ENCODE data around the gene CDR2L.
"Not testable (repeated sequence)": the region's sequence is repeated elsewhere in the genome, so short reads cannot be mapped to it uniquely, and the experiment has no call there.

The CDR2L gene

DNA sequence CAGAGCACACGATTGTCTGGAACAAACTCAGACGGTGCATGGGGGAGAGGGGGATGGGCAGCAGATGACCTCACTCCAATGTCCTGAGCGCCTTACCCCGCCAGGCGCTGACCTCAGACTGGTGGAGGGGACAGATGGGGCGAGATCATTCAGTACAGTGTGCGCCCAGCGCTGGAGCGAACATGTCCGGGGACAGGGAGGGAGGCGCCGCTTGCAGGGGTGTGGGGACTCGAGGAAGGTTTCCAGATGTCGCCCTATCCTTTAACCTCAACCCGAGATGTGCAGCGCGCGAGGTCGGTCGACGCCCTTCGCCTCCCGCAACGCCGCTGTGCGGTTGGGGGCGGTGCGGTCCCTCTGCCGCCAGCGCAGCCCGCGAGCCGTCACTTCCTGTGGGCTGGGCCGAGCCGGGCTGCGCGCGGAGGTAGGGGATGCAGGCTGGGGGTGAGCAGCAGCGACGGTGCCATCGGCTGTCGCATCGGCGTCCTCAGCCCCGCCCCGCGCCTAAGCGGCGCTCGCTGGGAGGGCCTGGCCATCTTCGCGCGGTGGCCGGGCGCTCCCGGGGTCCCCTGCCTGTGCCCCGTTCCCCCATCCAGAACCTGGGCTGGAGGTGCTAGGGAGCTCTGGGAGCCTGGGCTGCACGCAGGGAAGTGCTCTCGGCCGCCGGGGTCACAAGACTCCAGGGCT lies 5.3 kb upstream of the CDR2L start:
- peak; percentile 82 for DNase-seq (ENCODE audit: low spot score)

DNA sequence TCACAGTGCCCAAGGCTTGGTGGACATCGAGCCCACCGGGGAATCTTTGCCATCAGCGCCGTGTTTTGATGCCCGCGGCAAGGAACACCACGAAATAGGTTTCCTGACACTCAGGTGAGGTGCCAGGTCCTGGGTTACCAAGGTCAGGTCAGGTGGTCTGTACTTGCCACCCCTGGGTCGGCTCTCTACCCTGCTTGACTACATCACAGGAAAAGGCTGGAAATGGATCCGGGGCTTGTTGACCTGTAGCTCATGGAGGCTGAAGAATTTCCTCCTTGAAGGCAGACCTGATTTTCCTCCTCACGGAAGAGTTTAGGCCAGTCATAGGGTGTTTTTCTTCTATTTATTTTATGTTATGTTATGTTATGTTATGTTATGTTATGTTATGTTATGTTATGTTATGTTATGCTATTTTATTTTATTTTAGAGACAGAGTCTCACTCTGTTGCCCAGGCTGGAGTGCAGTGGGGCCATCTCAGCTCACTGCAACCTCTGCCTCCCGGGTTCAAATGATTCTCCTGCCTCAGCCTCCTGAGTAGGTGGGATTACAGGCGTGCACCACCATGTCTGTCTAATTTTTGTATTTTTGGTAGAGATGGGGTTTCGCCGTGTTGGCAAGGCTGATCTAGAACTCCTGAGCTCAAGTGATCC lies 4.6 kb upstream of the CDR2L start:
- not testable (repeated sequence) for DNase-seq (ENCODE audit: low spot score)

DNA sequence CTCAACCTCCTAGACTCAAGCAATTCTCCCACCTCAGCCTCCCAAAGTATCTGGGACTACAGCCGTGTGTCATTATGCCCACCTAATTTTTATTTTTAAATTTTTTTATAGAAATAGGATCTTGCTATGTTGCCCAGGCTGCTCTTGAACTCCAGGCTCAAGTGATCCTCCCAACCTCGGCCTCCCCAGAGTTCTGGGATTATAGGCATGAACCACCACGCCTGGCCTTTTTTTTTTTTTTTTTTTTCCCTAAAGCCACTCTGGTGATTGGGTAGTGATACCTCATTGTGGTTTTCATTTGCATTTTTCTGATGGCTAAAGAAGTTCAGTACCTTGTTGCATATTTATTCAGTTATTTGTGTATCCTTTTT lies 1.2 kb upstream of the CDR2L start:
- no peak for DNase-seq (ENCODE audit: low spot score)

DNA sequence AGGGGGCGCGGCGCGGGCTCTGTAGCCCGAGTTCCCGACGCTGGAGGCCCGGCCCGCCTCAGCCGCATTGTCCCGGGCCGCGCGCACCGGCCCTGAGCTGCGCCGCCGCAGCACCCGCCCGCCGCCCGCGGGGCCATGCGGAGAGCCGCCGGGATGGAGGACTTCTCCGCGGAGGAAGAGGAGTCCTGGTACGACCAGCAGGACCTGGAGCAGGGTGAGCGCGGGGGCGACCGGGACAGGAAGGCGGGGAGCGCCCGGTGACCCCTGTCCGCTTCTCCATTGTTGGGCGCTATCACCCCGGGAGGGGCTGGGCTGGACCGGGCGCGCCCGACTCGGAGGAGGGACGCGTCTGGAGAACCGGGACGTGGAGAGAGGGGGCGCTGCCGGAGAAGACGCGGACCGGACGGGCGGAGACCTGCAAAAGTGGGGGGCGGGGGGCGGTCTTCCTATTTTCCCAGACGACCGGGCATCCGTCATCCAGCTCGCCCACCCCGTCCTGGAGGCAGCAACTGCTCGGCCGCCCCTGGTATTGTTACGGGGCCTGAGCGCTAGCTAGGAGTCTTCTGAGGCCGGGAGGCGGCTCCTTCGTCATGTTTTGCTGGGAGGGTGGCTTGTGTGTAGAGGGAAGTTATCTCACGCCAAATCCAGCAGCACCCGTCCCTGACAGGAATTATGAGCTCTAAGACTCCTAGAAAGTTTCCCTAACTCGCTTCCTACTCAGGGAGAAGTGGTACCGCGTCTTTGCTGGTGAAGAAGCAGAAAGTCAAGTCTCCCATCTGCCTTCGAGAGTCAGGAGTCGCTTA lies 678 bp downstream of the CDR2L start:
- no peak for DNase-seq (ENCODE audit: low spot score)

GRCh38 chr17:74990581-74991105 lies 3.2 kb downstream of the CDR2L start:
- DNase-seq (ENCODE audit: low spot score): no peak

GRCh38 chr17:74992223-74992622 lies 4.8 kb downstream of the CDR2L start:
- no peak for DNase-seq (ENCODE audit: low spot score)

DNA sequence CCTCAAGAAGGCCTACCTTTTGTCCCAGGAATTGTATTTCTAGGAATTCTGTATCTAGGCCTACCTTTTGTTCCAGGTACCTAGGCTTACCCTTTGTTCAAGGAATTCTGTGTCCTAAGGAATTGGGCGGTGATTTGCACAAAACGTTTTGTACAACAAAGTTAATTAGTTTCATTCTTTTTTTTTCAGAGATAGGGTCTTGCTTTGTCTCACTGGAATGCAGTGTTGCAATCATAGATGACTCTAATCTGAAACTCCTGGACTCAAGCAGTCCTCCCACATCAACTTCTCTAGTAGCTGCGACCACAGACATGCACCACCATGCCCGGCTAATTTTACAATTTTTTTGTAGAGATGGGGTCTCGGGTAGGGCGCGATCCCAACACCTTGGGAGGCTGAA lies 7.0 kb downstream of the CDR2L start:
- DNase-seq (ENCODE audit: low spot score): no peak

DNA sequence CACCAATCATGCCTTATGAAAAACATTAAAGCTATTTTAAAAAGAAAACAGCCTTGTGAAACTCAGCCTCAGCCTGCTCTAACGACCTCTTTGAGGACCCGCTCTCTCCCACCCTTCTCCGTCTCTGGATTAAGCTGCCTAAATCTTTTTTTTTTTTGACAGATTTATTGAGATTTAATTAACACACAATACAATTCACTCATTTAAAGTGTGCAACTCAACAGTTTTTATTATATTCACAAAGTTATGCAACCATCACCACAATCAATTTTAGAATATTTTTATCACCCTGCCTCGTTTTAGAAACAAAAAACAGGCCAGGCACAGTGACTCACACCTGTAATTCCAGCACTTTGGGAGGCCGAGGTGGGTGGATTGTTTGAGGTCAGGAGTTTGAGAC lies 8.4 kb downstream of the CDR2L start:
- DNase-seq (ENCODE audit: low spot score): no peak

DNA sequence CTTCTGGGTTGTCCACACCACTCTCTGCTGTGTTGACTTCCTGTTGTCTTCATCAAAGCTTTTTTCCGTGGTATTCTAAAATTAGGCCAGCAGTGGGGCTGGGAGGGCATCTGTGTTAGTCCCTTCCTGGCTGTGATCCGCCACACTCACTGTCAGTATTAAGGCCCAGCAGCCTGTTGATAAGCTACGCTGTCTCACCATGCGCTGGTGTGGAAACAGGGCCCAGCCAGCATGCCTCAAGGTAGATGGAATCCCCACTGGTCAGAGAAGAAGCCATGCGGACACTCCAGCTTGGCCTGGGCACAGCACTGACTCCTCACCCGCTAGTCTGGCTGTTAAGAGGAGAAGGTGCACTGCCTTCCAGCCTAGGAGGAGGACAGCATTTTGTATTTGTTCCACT lies 11.4 kb downstream of the CDR2L start:
- DNase-seq (ENCODE audit: low spot score): no peak

- no peak for DNase-seq (ENCODE audit: low spot score)
Measured at GRCh38 chr17:74999523-74999922, 12.1 kb downstream of the CDR2L start.

DNA sequence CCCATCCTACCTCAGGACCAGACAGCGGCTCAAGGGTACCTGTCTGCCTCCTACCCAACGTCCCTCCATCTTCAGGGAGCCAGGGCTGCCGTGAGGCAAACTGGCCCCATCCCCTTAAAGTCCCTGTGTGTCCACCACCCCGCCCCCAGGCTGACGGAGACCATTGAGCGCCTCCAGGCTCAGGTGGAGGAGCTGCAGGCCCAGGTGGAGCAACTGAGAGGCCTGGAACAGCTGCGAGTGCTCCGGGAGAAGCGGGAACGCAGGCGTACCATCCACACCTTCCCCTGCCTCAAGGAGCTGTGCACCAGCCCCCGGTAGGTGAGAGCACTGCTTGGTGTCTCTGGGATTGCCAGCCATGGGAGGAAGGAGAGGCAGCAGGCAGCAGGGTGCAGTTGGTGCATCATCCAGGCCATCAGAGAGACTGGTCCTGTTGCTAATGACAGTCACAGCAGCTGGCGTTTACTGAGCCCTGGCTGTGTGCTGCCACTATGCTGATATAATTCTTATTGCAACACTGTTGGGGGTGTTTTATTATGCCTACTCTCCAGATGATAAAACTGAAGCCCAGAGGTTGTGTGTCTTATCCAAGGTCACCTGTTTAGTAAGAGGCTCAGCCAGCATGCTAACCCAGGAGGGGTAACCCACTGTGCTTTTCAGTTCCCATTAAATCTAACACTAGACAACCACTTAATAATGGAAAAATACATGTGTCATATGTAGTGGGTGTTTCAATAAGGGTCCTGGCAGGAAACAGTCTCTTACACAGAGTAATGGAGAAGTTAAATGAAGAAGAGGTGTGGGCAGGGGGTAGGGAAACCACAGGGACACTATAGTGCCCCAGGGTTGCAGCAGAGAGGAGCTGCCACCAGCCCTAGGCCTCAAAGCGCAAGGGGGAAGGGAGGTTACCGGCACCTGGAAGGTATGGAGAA lies 14.7 kb downstream of the CDR2L start:
- no peak for DNase-seq (ENCODE audit: low spot score)

GRCh38 chr17:75003070-75003956 lies 15.9 kb downstream of the CDR2L start:
- DNase-seq (ENCODE audit: low spot score): no peak

GRCh38 chr17:75003957-75004355 lies 16.5 kb downstream of the CDR2L start:
- no peak for DNase-seq (ENCODE audit: low spot score)

DNA sequence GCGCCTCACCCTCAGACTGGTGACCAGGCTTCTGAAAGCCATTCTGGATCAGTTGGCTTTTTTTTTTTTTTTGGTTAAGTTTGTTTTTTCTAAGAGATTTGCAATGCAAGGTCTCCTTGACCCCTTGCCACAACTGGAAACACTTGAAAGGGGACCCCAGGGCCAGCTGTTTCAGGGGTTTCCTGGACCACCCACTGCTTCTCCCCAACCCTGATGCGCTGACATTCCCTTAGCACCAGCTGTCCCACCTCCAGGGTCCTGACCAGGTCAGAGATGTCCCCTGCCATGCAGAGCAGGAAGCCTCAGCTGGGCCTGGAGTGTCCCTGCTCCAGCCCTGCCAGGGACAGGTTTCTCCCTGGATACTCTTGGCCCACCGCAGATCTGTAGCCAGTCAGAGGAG lies 16.9 kb downstream of the CDR2L start:
- no peak for DNase-seq (ENCODE audit: low spot score)

DNA sequence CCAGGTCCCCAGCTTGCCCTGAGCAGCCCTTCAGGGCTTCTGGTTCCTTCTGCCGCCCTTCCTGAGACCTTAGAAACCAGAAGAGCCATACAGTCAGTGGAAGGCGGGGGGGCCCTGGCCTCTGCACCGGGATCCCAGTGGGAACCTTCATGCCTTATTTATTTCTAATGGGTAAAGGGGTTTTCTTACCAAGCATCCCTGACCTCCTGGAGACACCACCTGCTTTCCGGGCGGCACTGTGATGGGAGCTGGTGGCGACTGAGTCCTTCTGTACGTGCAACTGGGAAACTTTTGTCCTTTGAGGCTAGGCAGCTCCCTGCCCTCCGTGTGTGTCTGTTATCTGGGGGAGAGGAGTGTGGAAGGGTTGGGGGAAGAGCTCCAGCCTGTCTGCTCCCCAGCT lies 17.9 kb downstream of the CDR2L start:
- no peak for DNase-seq (ENCODE audit: low spot score)

- DNase-seq (ENCODE audit: low spot score): not testable (repeated sequence)
Measured at GRCh38 chr17:75006084-75006483, 18.7 kb downstream of the CDR2L start.

GRCh38 chr17:75006653-75007052 lies 19.2 kb downstream of the CDR2L start:
- no peak for DNase-seq (ENCODE audit: low spot score)

DNA sequence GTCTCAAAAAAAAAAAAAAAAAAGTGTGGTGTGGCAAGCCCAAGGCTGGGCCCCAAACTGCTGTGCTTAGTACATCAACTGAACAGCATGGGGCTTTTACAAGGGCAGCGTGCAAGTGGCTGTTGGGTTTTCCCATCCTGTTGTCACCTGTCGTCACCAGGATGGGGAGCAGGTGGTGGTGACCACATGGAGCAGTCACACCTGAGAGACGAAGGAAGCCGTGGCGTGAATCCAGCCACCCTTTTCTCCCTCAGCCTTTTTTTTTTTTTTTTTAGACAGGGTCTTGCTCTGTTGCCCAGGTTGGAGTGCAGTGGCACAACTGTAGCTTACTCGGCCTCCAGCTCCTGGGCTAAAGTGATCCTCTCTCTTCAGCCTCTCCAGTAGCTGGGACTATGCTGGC lies 20.9 kb downstream of the CDR2L start:
- DNase-seq (ENCODE audit: low spot score): no peak

DNA sequence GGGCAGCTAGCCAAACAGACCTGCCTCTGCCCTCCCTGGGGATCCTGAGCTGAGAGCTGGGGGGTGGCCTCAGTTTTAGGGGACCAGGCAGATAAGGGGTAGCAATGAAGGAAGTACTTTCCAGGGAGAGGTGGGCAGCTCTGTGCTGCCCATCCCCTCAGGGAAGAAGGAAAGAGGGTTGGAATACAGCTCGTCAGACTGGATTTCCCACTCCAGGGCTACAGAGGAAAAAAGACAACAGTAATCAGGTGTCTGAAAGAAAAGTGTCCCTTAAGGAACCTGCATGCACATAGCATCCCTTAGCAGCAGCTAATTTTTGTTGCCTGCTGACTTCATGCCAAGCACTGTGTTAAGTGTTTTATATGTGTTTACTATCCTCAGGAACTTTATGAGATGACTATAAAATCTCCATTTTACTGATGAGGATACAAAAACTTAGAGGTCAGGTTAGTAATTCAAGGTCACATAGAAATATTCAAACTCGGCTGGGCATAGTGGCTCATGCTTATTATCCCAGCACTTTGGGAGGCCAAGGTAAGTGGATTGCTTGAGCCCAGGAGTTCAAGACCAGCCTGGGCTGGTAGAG lies 21.8 kb downstream of the CDR2L start:
- DNase-seq (ENCODE audit: low spot score): no peak

- no peak for DNase-seq (ENCODE audit: low spot score)
Measured at GRCh38 chr17:75010683-75011400, 23.4 kb downstream of the CDR2L start.
